Activated naive CD4-positive, alpha-beta T cell treated with anti-CD3 and anti-CD28 coated beads for 36 hours (primary cell): ENCODE data around the gene WBP2NL. TPM values are rescaled to one million over a fixed set of nuclear protein-coding genes. Genes with fewer than 3 reads are reported as not detected.

Source experiments
- CTCF ChIA-PET: fragments of 350-600 bp; sonication (Branson Sonifier 250); formaldehyde crosslinking; loops from one replicate; lab custom pipeline; 2021; ENCODE audit warnings: antibody characterized with exemption; lab: Charles Lee
- DNase-seq: peaks from one replicate; pipeline ENCODE4 v3.0.0-alpha.2; 2020
- H3K27ac Mint-ChIP-seq: one replicate; pipeline ENCODE4 v1.8.0; 2021; ENCODE audit warnings: mild to moderate bottlenecking, mixed read lengths
- H3K27me3 Mint-ChIP-seq: one replicate; pipeline ENCODE4 v1.8.0; 2021; ENCODE audit warnings: low read depth, mixed read lengths
- H3K36me3 Mint-ChIP-seq: one replicate; pipeline ENCODE4 v1.8.0; 2021; ENCODE audit warnings: low read depth, mixed read lengths
- H3K4me1 Mint-ChIP-seq: one replicate; pipeline ENCODE4 v1.8.0; 2021; ENCODE audit warnings: low read depth, mixed read lengths
- H3K4me3 Mint-ChIP-seq: one replicate; pipeline ENCODE4 v1.8.0; 2021; ENCODE audit warnings: mild to moderate bottlenecking, moderate library complexity, mixed read lengths
- H3K9me3 Mint-ChIP-seq: one replicate; pipeline ENCODE4 v1.8.0; 2021; ENCODE audit warnings: mixed read lengths
- intact Hi-C: fragments of 100-400 bp; cut with micrococcal nuclease; formaldehyde crosslinking; loops from one replicate; pipeline ENCODE4 v1.15.1; 2023
- total RNA-seq, 2 experiments: library from RNA; stranded (reverse); gene quantifications; one replicate each; pipeline ENCODE4 v1.2.3, GENCODE V29; 2021

Gene WBP2NL
- total RNA-seq, 2 experiments from 2014 or later: 0.50 to 0.74 TPM

DNA sequence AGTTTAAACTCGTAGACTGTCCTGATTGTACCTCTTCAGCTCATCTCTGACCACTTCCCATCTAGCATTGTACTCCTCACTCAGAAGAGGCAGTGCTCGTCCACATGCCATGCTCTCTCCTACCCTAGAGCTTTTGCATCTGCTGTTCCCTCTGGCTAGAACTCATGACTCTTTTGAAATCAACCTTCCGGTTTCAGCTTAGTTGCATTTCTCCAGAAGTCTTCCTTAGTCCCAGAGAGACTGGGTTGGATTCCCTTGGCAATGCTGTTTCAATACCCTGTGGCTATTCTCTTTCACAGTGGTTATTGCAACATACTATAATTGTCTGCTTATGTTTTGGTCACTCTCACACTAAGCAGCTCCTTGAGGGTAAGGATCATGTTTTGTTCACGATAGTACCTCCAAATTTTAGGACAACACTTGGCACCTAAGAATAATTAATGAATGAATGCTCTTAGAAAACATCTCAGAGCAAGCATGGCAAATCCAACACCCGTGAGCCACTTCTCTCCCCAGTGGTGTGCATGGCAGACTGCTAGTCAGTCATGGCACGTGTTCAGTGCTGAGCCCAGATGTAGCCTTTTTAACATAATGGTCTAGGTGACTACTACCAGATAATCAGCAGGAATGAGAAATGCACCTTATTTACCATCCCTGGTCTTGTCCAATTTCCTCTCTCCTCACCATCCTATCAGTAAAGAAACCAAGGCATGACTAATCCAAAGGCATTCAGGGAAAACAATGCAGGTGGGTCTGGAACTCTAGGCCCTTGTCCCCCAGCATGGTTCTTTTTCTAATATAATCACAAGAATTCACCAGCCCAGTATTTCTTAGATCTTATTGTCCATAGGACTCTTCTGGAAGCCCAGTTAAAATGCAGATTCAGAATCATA lies 14.8 kb upstream of the WBP2NL start:
- Mint-ChIP-seq H3K4me1 (no peaks in the 10 kb centered on the region), H3K36me3 (no peaks in the 10 kb centered on the region), H3K27ac (no peak overlapping the region), H3K4me3 (no peak overlapping the region), H3K27me3 (peaks cover 5% of the 10 kb centered on the region), H3K9me3 (no peaks in the 10 kb centered on the region)
- no peak for DNase-seq
- CTCF ChIA-PET: interaction anchor here (0.6 to 0.9 kb wide), 2 partner anchors 16 to 29 kb away, joined by 3 read pairs; no protein-coding TSS in a partner anchor
- intact Hi-C loops: no loop called here

DNA sequence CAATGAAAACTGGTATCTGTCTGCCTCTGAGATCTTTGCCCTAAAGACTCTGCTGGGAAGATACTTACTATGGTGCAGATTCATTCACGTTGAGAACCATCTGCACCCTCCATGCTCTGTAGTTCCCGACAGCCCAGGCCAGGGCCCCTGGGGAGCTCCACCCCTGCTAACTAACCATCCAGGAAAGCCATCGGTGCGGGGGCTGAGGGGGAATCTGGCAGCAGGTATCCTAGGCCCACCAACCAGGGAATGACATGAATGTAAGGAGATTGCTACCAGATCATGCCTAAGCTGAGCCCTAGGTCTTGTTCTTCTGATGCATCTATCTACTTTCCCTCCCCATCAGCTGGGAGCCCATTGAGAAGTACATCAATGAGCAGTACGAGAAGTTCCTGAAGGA lies 11.3 kb upstream of the WBP2NL start:
- Mint-ChIP-seq H3K27me3 (peaks cover 2% of the 10 kb centered on the region), H3K4me1 (no peaks in the 10 kb centered on the region), H3K9me3 (no peaks in the 10 kb centered on the region), H3K4me3 (no peak overlapping the region), H3K27ac (no peak overlapping the region), H3K36me3 (no peaks in the 10 kb centered on the region)
- no peak for DNase-seq
- CTCF ChIA-PET: no interaction called here
- intact Hi-C loops: no loop called here

DNA sequence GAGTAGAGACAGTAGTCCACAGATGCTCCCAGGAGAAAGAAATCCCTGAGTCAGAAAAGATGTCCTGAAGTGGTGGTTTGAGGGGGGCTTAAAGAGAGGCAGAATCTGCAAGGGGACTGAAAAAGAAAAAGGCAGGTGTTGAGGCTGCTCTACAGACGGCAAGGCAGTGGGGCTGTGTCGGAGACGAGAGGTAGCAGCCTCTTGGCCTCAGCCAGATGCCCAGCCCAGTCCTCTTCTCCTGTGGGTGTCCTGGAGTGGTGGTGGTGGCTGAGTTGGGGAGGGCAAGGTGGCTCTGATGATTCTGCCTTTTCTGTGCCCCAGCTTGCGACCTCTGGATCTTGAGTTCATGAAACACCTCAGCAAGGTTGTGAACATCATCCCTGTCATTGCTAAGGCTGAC lies 9.3 kb upstream of the WBP2NL start:
- H3K4me3 Mint-ChIP-seq: no peak overlapping the region
- no peaks in the 10 kb centered on the region for H3K36me3 Mint-ChIP-seq
- DNase-seq: no peak
- no peaks in the 10 kb centered on the region for H3K9me3 Mint-ChIP-seq
- H3K27me3 Mint-ChIP-seq: peaks cover 2% of the 10 kb centered on the region
- H3K4me1 Mint-ChIP-seq: no peaks in the 10 kb centered on the region
- no peak overlapping the region for H3K27ac Mint-ChIP-seq
- CTCF ChIA-PET: no interaction called here
- intact Hi-C loops: no loop called here

DNA sequence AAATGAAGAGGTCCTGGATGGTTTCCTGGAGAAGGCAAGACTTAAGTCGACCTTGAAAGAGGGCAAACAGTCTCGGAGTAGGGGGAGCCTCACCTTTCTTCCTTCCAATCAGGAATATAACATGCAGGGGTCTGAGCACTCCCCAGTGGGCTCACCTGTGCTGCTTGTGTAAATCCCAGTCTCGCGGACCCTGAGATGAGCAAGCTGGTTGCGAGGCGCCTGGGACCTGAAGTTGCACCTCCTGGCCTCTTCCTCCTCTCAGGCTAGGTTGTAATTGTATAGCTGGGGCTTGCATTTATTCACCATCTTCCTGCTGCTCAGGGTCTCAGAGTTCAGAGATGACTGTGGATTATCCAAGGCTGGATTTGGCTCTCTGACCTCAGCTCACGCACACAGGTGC lies 7.5 kb upstream of the WBP2NL start:
- Mint-ChIP-seq H3K4me1 (no peaks in the 10 kb centered on the region), H3K27me3 (peaks cover under 1% of the 10 kb centered on the region), H3K27ac (no peak overlapping the region), H3K36me3 (no peaks in the 10 kb centered on the region), H3K9me3 (no peaks in the 10 kb centered on the region), H3K4me3 (no peak overlapping the region)
- DNase-seq: no peak
- intact Hi-C loops: no loop called here
- CTCF ChIA-PET: interaction anchor here (0.6 kb wide), 2 partner anchors 76 to 264 kb away, joined by 3 to 4 read pairs; no protein-coding TSS in a partner anchor

DNA sequence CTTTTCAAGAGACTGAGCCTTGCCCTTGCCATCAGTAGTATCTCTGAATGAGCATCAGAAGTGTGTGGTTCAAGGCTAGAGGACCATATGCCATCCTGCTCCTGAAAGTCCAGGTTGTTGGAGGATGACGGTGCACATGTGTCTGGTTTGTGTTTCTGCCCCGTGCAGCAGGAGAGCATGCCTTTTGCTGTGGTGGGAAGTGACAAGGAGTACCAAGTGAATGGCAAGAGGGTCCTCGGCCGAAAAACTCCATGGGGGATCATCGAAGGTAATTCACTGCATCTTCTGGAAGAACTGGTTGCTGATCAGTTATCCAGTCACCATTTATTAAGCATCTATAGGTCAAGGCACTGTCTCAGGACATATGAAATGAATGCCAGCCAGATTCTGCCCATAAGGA lies 6.1 kb upstream of the WBP2NL start:
- intact Hi-C loops: no loop called here
- CTCF ChIA-PET: interaction anchor here (0.6 kb wide), 1 partner anchor 568 kb away, joined by 6 read pairs; no protein-coding TSS in a partner anchor
- no peaks in the 10 kb centered on the region for H3K9me3 Mint-ChIP-seq
- DNase-seq: no peak
- H3K27me3 Mint-ChIP-seq: no peaks in the 10 kb centered on the region
- H3K4me3 Mint-ChIP-seq: no peak overlapping the region
- no peaks in the 10 kb centered on the region for H3K36me3 Mint-ChIP-seq
- no peaks in the 10 kb centered on the region for H3K4me1 Mint-ChIP-seq
- H3K27ac Mint-ChIP-seq: no peak overlapping the region

DNA sequence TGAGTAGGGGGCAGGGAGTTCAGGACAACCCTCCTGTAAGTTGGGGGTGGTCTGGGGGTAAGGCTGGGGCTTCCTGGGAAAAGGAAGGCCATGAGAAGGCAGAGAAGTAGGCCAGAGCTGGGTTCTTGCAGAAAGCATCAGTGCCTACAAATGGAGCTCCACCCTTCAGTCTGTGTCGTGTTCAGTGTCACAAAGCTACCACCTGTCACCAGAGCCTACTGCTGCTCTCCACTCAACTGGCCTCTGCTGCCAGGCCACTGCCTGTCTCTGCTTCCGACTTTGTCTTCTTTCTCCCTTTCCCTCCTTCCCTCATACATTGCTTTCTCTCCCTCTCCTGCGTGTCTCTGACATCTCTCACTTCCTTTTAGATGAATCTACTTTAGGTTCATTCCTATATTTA lies 3.4 kb upstream of the WBP2NL start:
- no peak for DNase-seq
- peaks cover 14% of the 10 kb centered on the region for H3K4me1 Mint-ChIP-seq
- no peak overlapping the region for H3K27ac Mint-ChIP-seq
- no peaks in the 10 kb centered on the region for H3K27me3 Mint-ChIP-seq
- H3K4me3 Mint-ChIP-seq: no peak overlapping the region
- H3K9me3 Mint-ChIP-seq: peaks cover 5% of the 10 kb centered on the region
- H3K36me3 Mint-ChIP-seq: peaks cover 2% of the 10 kb centered on the region
- CTCF ChIA-PET: no interaction called here
- intact Hi-C loops: no loop called here

DNA sequence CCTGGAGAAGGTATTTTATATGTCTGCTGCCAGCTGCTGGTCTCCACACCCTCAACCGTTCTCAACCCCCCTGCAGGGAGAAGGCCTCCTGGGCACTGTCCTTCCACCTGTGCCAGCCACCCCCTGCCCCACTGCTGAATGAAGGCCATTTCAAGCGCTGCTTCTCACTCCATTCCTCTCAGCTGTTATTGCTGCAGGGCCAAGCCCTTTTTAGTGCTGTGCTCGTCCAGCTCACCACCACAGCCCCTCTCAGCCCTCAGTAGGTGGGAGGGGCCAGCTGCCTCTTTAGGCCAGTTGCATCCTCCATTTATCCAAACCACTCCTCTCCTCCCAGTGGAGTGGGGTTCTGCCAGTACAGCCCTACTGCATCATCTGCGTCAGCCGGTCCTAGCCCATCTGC lies 1.8 kb upstream of the WBP2NL start:
- CTCF ChIA-PET: no interaction called here

DNA sequence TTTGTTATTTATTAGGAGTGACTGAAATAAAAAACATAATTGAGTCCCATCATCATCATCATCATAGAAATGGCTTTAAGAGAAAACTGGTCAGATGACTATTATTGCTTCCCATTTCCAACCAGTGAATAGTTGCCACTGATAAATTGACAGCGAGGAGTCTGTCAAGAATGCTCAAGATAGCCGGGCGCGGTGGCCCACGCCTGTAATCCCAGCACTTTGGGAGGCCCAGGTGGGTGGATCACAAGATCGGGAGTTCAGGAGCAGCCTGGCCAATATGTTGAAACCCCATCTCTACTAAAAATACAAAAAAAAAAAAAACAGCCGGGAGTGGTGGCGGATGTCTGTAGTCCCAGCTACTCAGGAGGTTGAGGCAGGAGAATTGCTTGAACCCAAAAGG lies 1.9 kb downstream of the WBP2NL start:
- H3K4me3 Mint-ChIP-seq: no peak overlapping the region
- CTCF ChIA-PET: no interaction called here

More for the DNA sequence above, 1.8 kb upstream of the WBP2NL start:
- peaks cover 13% of the 10 kb centered on the region for H3K9me3 Mint-ChIP-seq
- peaks cover 15% of the 10 kb centered on the region for H3K4me1 Mint-ChIP-seq
- DNase-seq: no peak
- no peaks in the 10 kb centered on the region for H3K27me3 Mint-ChIP-seq
- intact Hi-C loops: no loop called here
- H3K27ac Mint-ChIP-seq: no peak overlapping the region
- no peak overlapping the region for H3K4me3 Mint-ChIP-seq
- H3K36me3 Mint-ChIP-seq: peaks cover 10% of the 10 kb centered on the region

DNA sequence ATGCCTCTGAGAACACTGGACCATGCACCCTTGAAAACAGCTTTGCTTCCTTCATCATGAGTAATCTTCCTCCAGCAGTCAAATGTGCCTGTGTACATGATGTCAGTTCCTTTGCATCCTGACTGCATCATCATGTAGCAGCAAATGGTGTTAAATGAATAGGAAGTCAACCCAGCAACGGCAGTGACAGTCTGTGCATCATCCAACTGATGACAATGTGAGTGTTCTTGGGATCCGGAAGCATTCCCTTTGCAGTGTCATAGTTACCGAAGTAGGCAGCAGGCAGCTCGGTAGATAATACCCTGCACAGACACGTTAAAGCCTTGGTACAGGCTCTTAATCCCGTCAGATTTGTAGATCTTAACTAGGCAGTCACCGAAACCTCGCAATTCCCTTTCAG lies 2.5 kb downstream of the WBP2NL start:
- no peak overlapping the region for H3K4me3 Mint-ChIP-seq
- no peak for DNase-seq
- H3K36me3 Mint-ChIP-seq: peaks cover 13% of the 10 kb centered on the region
- H3K27ac Mint-ChIP-seq: no peak overlapping the region
- peaks cover 23% of the 10 kb centered on the region for H3K9me3 Mint-ChIP-seq
- CTCF ChIA-PET: no interaction called here
- no peaks in the 10 kb centered on the region for H3K27me3 Mint-ChIP-seq
- intact Hi-C loops: no loop called here
- H3K4me1 Mint-ChIP-seq: peaks cover 15% of the 10 kb centered on the region

More for the DNA sequence above, 1.9 kb downstream of the WBP2NL start:
- intact Hi-C loops: no loop called here
- no peaks in the 10 kb centered on the region for H3K27me3 Mint-ChIP-seq
- peaks cover 22% of the 10 kb centered on the region for H3K9me3 Mint-ChIP-seq
- peaks cover 13% of the 10 kb centered on the region for H3K36me3 Mint-ChIP-seq
- no peak overlapping the region for H3K27ac Mint-ChIP-seq
- no peak for DNase-seq
- H3K4me1 Mint-ChIP-seq: peaks cover 15% of the 10 kb centered on the region

DNA sequence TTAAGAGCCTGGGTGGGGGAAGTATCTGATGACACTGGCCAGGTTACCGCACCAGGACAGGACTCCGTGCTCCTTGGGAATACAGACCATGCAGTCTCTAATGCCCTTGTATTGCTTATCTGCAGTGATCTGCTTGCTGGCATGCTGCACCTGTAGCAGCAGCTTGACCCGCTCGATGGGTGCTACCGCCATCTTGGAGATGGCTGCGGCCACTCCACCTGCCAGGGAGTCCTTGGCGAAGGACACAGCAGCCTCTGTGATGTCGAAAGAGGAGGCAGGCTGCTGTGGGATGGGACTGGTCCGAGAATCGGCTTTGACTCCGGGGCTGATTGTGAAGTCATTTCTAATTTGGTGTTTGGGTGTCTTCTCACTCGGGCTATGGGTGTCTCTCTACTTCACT lies 3.1 kb downstream of the WBP2NL start:
- no peak overlapping the region for H3K4me3 Mint-ChIP-seq
- H3K27ac Mint-ChIP-seq: no peak overlapping the region
- peaks cover 13% of the 10 kb centered on the region for H3K36me3 Mint-ChIP-seq
- peaks cover 26% of the 10 kb centered on the region for H3K9me3 Mint-ChIP-seq
- H3K27me3 Mint-ChIP-seq: no peaks in the 10 kb centered on the region
- intact Hi-C loops: no loop called here
- CTCF ChIA-PET: no interaction called here
- DNase-seq: no peak
- H3K4me1 Mint-ChIP-seq: peaks cover 15% of the 10 kb centered on the region

DNA sequence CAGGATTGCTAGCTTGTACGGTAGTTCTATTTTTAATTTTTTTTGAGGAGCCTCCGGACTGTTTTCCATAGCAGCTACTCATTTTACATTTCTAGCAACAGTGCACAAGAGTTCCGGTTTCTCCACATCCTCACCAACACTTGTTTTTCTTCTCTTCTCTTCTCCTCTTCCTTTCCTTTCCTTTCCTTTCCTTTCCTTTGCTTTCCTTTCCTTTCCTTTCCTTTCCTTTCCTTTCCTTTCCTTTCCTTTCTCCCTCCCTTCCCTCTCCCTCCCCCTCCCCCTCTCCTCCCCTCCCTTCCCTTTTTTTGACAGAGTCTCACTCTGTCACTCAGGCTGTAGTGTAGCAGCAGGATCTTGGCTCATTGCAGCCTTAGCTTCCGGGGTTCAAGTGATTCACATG lies 9.3 kb downstream of the WBP2NL start:
- Mint-ChIP-seq H3K36me3 (peaks cover 2% of the 10 kb centered on the region), H3K4me1 (no peaks in the 10 kb centered on the region), H3K4me3 (no peak overlapping the region), H3K27ac (no peak overlapping the region), H3K9me3 (peaks cover 18% of the 10 kb centered on the region), H3K27me3 (peaks cover 6% of the 10 kb centered on the region)
- CTCF ChIA-PET: no interaction called here
- intact Hi-C loops: loop anchor here (5.0 kb wide), 1 partner anchor 39 kb away; no protein-coding TSS in a partner anchor
- no peak for DNase-seq

DNA sequence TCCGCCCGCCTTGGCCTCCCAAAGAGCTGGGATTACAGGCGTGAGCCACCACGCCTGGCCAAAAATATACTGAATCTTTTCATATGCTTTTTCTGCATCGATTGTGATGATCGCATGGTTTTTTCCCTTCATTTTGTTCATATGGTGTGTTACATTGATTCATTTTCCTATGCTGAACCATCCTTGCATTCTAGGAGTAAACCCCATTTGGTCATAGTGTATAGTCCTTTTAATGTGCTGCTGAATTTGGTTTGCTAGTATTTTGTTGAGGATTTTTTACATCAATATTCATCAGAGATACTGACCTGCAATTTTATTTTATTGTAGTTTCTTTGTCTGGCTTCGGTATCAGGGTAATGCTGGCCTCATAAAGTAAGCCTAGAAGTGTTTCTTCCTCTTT lies 12.2 kb downstream of the WBP2NL start:
- H3K4me1 Mint-ChIP-seq: no peaks in the 10 kb centered on the region
- no peak overlapping the region for H3K4me3 Mint-ChIP-seq
- CTCF ChIA-PET: no interaction called here
- H3K9me3 Mint-ChIP-seq: peaks cover 16% of the 10 kb centered on the region
- DNase-seq: no peak
- H3K36me3 Mint-ChIP-seq: peaks cover 2% of the 10 kb centered on the region
- intact Hi-C loops: no loop called here
- H3K27ac Mint-ChIP-seq: no peak overlapping the region
- peaks cover 6% of the 10 kb centered on the region for H3K27me3 Mint-ChIP-seq

DNA sequence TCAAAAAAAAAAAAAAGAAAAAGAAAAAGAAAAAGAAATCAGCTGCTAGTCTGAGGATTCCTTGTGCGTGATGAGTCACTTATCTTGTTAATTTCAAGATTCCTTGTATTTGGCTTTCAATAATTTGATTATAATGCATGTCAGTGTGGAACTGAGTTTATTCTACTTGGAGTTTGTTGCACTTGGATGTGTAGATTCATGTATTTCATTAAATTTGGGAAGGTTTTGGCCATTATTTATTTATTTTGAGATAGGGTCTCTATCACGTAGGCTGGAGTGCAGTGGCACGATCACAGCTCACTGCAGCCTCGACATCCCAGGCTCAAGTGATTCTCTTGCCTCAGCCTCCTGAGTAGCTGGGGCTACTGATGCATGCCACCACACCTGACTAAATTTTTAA lies 14.8 kb downstream of the WBP2NL start:
- H3K9me3 Mint-ChIP-seq: peaks cover 14% of the 10 kb centered on the region
- no peak for DNase-seq
- H3K27ac Mint-ChIP-seq: no peak overlapping the region
- intact Hi-C loops: no loop called here
- no peak overlapping the region for H3K4me3 Mint-ChIP-seq
- H3K27me3 Mint-ChIP-seq: peaks cover 3% of the 10 kb centered on the region
- no peaks in the 10 kb centered on the region for H3K4me1 Mint-ChIP-seq
- peaks cover 2% of the 10 kb centered on the region for H3K36me3 Mint-ChIP-seq
- CTCF ChIA-PET: interaction anchor here (0.6 kb wide), 1 partner anchor 78 kb away, joined by 3 read pairs; no protein-coding TSS in a partner anchor
